MM.1S (cell line): ENCODE results near the gene MRC1.

ENCODE experiments used
- DNase-seq: peaks from one replicate; pipeline ENCODE4 v3.0.0-alpha.2; 2015
- H2AFZ ChIP-seq: fragments of 300-600 bp; sonication (generic); 2 replicates; pipeline ENCODE4 v1.6.0; 2016; ENCODE audit warnings: antibody characterized with exemption, low read length
- H3F3A ChIP-seq: fragments of 300-600 bp; sonication (generic); 2 replicates; pipeline ENCODE4 v1.6.1; 2016; ENCODE audit warnings: mild to moderate bottlenecking, antibody characterized with exemption, low read length, moderate library complexity, mixed read lengths; ENCODE audit not compliant: insufficient read depth
- H3K27ac ChIP-seq: fragments of 300-600 bp; sonication (generic); 2 replicates; pipeline ENCODE4 v1.5.1; 2016; ENCODE audit warnings: mild to moderate bottlenecking, low read length
- H3K27me3 ChIP-seq: fragments of 300-600 bp; sonication (generic); replicated peaks from 2 replicates; pipeline ENCODE4 v1.6.0; 2016; ENCODE audit warnings: low read length; ENCODE audit not compliant: insufficient read depth
- H3K36me3 ChIP-seq: fragments of 300-600 bp; sonication (generic); replicated peaks from 2 replicates; pipeline ENCODE4 v1.6.1; 2016; ENCODE audit warnings: mild to moderate bottlenecking, low read length, mixed read lengths; ENCODE audit not compliant: insufficient read depth
- H3K4me1 ChIP-seq: fragments of 300-600 bp; sonication (generic); 2 replicates; pipeline ENCODE4 v1.6.1; 2016; ENCODE audit warnings: low read length, mixed read lengths
- H3K4me2 ChIP-seq: fragments of 300-600 bp; sonication (generic); 2 replicates; pipeline ENCODE4 v1.6.0; 2016; ENCODE audit warnings: low read depth, low read length
- H3K4me3 ChIP-seq: fragments of 300-600 bp; sonication (generic); 2 replicates; pipeline ENCODE4 v1.5.1; 2016; ENCODE audit warnings: low read length, mixed read lengths
- H3K79me2 ChIP-seq: fragments of 300-600 bp; sonication (generic); 2 replicates; pipeline ENCODE4 v1.6.1; 2016; ENCODE audit warnings: mixed run types, low read length, mixed read lengths
- H3K9ac ChIP-seq: fragments of 300-600 bp; sonication (generic); 2 replicates; pipeline ENCODE4 v1.6.1; 2016; ENCODE audit warnings: low read length, mixed read lengths
- H3K9me2 ChIP-seq: fragments of 300-600 bp; sonication (generic); replicated peaks from 2 replicates; pipeline ENCODE4 v1.6.1; 2016; ENCODE audit warnings: mild to moderate bottlenecking, low read length, mixed read lengths; ENCODE audit not compliant: insufficient read depth
- H3K9me3 ChIP-seq: fragments of 300-600 bp; sonication (generic); replicated peaks from 2 replicates; pipeline ENCODE4 v1.6.1; 2016; ENCODE audit warnings: mild to moderate bottlenecking, low read length, mixed read lengths; ENCODE audit not compliant: insufficient read depth
- H4K20me1 ChIP-seq: fragments of 300-600 bp; sonication (generic); 2 replicates; pipeline ENCODE4 v1.6.1; 2016; ENCODE audit warnings: mild to moderate bottlenecking, low read length, moderate library complexity, mixed read lengths; ENCODE audit not compliant: insufficient read depth
- EZH2 ChIP-seq: fragments of 300-600 bp; sonication (generic); optimal IDR thresholded peaks from 2 replicates; pipeline ENCODE3; 2017; ENCODE audit warnings: low read depth, mild to moderate bottlenecking, antibody characterized with exemption, low read length, mixed read lengths
- EZH2phosphoT487 ChIP-seq: fragments of 300-600 bp; sonication (generic); IDR thresholded peaks from 2 replicates; pipeline ENCODE4 v1.6.1; 2018; ENCODE audit warnings: antibody characterized with exemption, low read length
- TF ChIP-seq, protein P1 (sequence below): fragments of 300-600 bp; sonication (generic); IDR thresholded peaks from 2 replicates; pipeline ENCODE4 v1.5.1; 2016; ENCODE audit warnings: antibody characterized with exemption, low read length, mixed read lengths

MRC1 gene

DNA sequence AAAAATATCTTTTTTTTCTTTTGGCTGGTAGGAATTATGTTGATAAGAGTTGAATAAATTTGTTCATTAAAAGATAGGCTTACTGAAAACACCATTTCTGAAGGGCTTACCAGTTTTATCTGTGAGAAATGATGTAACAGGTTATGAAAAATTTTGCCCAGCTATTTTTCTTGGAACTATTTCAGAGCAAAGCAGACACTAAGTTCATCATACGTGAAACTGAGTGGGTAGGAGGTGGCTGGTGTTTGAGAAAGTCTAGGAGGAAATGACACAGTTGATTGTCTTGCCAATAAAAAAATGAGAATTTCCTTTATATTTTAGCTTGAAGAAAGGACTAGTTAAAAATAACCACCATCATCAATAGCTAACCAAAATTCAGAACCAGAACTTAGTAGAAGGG, 6.2 kb upstream of the MRC1 start:
- Histone ChIP-seq H2AFZ (no peak overlapping the region), H3K27me3 (no peaks in the 10 kb centered on the region), H3K4me1 (no peaks in the 10 kb centered on the region), H3K4me2 (no peak overlapping the region), H3K9ac (no peak overlapping the region), H3F3A (no peaks in the 10 kb centered on the region), H3K9me2 (no peaks in the 10 kb centered on the region), H3K9me3 (no peaks in the 10 kb centered on the region), H3K27ac (no peak overlapping the region), H4K20me1 (no peaks in the 10 kb centered on the region), H3K36me3 (no peaks in the 10 kb centered on the region), H3K79me2 (no peaks in the 10 kb centered on the region), H3K4me3 (no peak overlapping the region)
- TF ChIP-seq, protein P1, sequence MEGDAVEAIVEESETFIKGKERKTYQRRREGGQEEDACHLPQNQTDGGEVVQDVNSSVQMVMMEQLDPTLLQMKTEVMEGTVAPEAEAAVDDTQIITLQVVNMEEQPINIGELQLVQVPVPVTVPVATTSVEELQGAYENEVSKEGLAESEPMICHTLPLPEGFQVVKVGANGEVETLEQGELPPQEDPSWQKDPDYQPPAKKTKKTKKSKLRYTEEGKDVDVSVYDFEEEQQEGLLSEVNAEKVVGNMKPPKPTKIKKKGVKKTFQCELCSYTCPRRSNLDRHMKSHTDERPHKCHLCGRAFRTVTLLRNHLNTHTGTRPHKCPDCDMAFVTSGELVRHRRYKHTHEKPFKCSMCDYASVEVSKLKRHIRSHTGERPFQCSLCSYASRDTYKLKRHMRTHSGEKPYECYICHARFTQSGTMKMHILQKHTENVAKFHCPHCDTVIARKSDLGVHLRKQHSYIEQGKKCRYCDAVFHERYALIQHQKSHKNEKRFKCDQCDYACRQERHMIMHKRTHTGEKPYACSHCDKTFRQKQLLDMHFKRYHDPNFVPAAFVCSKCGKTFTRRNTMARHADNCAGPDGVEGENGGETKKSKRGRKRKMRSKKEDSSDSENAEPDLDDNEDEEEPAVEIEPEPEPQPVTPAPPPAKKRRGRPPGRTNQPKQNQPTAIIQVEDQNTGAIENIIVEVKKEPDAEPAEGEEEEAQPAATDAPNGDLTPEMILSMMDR: no peak
- TF ChIP-seq EZH2 (no peak), EZH2phosphoT487 (no peak)
- no peak for DNase-seq

DNA sequence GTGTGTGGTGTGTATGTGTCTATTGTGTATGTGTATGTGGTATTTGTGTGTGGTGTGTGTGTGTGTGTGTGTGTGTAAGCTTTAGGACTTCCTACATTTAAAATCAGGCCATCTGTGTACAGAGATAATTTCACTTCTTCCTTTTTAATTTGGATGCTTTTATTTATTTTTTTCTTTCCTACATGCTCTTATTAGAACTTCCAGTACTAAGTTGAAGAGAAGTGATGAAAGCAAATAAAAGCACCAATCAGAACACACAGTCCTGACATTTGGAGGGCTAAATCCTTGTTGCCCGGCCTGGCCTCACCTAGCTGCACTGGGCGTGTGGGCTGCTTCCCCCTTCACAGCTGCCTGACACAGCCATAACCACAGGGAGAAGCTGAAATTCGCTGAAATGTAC, 3.8 kb upstream of the MRC1 start:
- H2AFZ ChIP-seq: no peak overlapping the region
- no peaks in the 10 kb centered on the region for H3F3A ChIP-seq
- H3K9ac ChIP-seq: no peak overlapping the region
- H4K20me1 ChIP-seq: no peaks in the 10 kb centered on the region
- no peak overlapping the region for H3K27ac ChIP-seq
- TF ChIP-seq EZH2 (no peak), EZH2phosphoT487 (no peak)
- TF ChIP-seq, protein P1: no peak
- H3K79me2 ChIP-seq: no peaks in the 10 kb centered on the region
- H3K36me3 ChIP-seq: no peaks in the 10 kb centered on the region
- no peak overlapping the region for H3K4me3 ChIP-seq
- H3K9me3 ChIP-seq: no peaks in the 10 kb centered on the region
- no peaks in the 10 kb centered on the region for H3K9me2 ChIP-seq
- H3K4me2 ChIP-seq: no peak overlapping the region
- DNase-seq: no peak
- H3K27me3 ChIP-seq: no peaks in the 10 kb centered on the region
- H3K4me1 ChIP-seq: no peaks in the 10 kb centered on the region

DNA sequence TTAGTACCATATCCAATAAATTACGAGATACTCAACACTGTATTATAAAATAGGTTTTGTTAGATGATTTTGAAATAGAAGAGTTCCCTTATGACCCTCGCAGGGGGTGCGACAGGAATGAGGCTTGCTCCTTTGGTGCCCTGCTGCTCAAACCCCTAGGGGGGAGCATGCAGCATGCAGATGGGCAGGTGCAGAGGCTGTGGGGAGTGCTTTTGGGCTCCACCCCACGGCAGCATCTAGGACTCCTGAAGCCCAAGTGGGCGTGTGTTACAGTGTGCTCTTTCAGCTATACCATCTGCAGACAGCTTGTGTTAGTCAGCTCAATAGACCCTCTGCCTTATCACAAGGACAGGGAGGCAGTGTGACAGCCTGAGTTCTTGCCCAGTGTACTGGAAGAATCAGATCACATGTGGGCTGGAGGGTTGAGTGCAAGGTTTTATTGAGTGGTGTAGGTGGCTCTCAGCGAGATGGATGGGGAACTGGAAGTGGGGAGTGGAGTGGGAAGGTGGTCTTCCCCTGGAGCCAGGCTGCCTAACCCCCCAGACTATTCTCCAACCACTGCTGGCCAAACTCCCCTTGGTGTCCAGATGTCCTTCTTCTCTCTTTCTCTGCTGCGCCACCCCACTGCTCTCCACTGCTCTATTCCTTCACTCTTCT, 3.1 kb upstream of the MRC1 start:
- Histone ChIP-seq H3K9me2 (no peaks in the 10 kb centered on the region), H3K4me3 (no peak overlapping the region), H3K27me3 (no peaks in the 10 kb centered on the region), H4K20me1 (no peaks in the 10 kb centered on the region), H2AFZ (no peak overlapping the region), H3K79me2 (no peaks in the 10 kb centered on the region), H3K4me2 (no peak overlapping the region), H3K27ac (no peak overlapping the region), H3K9me3 (no peaks in the 10 kb centered on the region), H3F3A (no peaks in the 10 kb centered on the region), H3K9ac (no peak overlapping the region), H3K4me1 (no peaks in the 10 kb centered on the region), H3K36me3 (no peaks in the 10 kb centered on the region)
- TF ChIP-seq EZH2phosphoT487: no peak
- TF ChIP-seq EZH2: no peak
- TF ChIP-seq, protein P1: peak; percentile 27; the same call in 1 of the 2 replicates
- DNase-seq: no peak
